NCI-H526 (cell line): ENCODE data around the gene ZNF138.
"Not testable (repeated sequence)": the region's sequence is repeated elsewhere in the genome, so short reads cannot be mapped to it uniquely, and the experiment has no call there.

ENCODE experiments used
- DNase-seq, 2 experiments: peaks; one replicate each; lab custom pipeline; 2025; lab: John Stamatoyannopoulos, UW

The ZNF138 gene

DNA sequence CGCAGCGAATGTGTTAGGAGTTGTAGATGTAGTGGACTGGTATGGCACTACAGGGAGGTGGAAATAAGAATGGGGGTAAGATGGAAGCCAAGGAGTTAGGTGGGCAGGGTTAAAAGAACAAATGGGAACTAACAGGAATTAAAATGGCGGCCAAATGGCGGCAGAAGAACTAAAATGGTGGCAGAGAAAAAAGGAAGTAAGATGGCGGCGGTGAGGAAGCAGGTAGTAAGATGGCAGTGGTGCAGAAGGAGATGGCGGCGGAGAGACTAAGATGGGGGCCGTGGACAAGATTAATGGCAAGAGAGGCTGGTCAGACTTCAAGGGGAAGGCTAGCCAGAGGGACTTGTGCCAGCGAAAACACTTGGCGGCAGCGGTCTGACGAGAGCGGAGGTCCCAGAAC lies 44.5 kb downstream of the ZNF138 start:
- DNase-seq: no peak

DNA sequence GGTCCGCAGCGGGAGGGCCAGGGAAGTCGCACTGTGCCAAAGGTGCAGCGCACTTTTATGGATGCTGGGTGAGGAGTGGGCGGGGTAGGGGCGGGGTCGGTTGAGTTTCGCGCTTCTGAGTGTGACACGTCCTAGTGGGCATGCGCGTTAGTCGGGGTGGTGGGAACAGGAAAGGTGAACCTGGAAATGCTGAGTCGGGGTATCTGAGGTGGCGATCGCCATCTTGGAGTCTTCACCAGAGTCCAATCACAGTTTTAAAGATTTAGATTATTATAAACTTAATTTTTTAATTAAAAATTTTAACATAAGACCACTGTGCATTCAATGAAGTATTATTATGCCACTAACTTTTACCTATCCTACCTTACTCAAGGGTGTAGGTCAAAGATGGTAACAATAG lies 45.7 kb downstream of the ZNF138 start:
- no peak for DNase-seq

DNA sequence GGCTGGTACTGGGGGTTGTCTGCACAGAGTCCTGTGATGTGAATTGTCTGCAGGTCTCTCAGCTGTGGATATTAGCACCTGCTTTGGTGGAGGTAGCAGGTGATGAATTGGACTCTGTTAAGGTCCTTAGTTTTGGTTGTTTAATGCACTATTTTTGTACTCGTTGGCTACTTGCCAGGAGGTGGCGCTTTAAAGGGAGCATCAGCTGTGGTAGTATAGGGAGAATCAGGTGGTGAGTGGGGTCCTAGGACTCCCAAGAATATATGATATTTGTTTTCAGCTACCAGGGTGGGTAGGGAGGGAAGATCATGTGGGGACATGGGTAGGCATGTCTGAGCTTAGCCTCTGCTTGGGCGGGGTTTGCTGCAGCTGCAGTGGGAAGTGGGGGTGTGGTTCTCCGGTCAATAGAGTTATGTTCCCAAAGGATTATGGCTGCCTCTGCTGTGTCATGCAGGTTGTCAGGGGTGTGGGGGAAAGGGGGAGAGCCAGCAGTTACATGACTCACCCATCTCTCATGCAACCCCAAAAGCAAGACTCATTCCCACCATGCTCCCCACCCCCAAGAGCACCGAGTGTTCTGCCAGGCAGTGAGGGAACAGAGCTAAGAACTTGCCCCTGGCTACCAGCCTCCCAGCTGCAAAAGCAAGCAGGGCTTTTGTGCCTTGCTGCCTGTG lies 55.2 kb downstream of the ZNF138 start:
- peak in 1 of 2 experiments; percentile 40 for DNase-seq

DNA sequence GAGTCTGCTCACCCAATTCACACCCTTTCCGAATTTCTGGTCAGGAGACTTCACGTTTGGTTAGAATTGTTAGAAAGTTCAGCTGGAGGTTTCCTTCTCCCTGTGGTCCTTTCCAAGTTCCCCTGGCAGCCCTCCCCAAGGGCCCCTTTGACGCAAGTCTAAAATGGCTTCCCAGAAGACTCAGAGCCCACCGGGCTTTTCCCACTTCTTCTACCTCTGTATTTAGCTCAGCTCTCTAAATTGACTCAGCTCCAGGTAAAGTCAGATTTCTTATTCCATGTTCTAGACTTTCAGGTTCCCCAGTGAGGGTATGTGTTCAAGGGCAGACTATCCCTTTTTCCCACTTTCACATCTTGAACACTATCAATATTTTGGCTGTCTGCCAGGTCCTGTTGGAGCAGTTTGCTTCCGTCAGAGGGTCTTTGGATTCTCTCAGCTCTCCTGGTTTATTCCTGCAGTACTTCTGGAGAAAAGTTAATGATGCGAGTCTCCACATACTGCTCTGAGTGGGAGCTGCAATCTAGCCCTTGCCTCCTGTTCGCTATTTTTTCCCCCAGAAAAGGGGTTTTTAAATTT lies 55.8 kb downstream of the ZNF138 start:
- no peak for DNase-seq

DNA sequence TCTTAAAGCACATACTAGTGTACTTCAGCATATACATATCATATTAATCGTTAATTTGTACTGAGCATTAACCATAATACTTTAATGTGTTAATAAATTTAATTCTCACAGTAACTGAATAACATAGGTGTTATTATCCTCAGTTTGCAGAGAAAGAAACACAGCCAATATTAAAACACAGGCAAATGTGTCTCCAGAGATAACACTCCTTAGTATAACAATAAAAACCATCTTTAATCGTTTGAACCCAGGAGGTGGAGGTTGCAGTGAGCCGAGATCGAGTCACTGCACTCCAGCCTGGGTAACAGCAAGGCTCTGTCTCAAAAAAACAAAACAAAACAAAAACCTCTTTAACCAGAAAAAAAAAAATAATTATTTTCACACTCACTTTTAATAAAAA lies 59.5 kb downstream of the ZNF138 start:
- no peak for DNase-seq

DNA sequence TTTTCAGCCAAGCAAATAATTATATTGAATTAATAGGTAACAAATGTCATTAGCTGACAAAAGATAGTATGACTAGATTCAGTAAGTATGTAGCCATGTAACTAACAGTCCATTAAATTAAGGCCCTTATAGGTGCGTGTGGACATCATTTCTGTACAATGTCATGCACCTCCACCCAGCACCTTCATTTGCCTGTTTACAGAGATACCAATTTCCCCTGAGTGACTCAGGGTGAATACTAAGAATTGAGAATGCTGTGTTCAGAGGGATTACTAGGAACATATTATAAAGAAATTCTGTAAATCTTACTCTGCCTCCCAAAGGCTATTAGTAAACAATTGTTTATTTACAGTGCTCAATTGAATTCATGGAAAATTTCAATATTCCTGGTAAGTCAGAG lies 60.7 kb downstream of the ZNF138 start:
- DNase-seq: no peak

DNA sequence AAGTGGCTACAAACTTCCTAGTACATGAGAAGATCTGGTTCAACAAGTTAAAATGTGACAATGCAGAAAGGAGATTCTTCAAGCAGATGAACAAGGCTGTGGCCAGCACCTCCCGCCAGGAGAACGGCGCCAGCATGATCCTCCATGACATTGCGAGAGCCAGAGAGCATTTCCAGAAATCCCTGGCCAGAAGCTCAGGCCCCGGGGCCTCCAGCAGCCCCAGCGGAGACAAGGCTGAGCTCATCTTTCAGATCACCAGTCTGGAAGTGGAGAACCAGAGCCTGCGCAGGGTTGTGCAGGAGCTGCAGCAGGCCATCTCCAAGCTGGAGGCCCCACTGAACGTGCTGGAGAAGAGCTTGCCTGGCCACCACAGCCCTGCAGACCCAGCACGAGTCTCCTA lies 68.8 kb downstream of the ZNF138 start:
- no peak for DNase-seq

DNA sequence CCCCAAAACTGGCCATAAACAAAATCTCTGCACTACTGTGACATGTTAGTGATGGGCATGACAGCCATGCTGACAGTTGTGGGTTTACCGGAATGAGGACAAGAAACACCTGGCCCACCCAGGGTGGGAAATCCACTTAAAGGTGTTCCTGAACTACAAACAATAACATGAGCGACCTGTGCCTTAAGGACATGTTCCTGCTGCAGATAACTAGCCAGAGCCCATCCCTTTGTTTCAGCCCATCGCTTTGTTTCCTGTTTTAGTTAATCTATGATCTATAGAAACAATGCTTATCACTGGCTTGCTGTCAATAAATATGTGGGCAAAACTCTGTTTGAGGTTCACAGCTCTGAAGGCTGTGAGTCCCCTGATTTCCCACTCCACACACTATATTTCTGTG lies 69.3 kb downstream of the ZNF138 start:
- not testable (repeated sequence) for DNase-seq

DNA sequence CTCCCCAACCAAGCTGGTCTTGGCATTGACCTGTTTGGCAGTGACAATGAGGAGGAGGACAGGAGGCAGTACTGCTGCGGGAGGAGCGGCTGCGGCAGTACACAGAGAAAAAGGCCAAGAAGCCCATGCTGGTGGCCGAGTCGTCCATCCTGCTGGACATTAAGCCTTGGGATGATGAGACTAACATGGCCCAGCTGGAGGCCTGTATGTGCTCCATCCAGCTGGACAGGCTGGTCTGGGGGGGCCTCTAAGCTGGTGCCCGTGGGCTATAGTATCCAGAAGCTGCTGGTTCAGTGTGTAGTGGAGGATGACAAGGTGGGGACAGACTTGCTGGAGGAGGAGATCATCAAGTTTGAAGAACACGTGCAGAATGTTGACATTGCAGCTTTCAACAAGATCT lies 69.7 kb downstream of the ZNF138 start:
- no peak for DNase-seq

DNA sequence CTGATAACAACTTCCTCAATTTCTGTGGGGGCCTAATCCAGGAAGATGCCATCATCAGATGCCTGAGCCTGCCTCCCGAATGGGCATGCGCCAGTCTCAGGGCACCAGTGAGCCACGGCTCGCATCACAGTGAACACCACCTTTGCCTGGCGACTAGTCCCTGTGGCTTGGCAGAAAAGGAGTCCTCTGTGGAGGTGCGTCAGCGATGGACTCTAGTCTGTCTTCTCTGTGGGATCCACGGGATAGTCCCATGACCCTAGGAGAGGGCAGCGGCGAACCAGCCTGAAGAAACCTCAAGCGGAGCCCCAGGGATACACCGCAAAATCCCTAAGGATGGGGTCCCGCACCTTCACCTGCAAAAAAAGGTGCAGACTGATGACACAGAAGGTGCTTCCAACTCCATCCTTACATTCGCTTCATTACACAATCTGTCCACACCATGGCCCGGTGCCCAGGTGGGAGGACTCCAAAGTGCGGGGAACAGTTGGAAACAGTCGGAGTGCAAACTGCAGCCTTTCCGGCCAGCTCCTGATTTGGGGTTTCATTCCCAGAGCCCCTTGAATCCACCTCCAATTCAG lies 73.7 kb downstream of the ZNF138 start:
- DNase-seq: no peak

DNA sequence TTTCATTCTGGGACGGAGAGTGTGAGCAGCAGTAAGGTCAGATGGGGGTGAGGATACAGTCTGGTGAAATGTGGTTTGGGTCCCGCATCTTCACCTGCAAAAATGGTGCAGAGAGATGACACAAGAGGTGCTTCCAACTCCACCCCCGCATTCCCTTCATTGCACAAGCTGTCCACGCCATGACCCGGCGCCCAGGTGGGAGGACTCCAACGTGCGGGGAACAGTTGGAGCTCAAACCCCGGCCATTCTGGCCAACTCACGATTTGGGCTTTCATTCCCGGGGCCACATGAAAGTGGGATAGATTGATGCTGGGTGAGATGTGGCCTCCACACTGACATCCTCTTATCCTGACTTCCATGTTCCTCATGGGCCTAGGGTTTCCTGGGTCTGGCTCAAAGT lies 74.3 kb downstream of the ZNF138 start:
- no peak for DNase-seq

DNA sequence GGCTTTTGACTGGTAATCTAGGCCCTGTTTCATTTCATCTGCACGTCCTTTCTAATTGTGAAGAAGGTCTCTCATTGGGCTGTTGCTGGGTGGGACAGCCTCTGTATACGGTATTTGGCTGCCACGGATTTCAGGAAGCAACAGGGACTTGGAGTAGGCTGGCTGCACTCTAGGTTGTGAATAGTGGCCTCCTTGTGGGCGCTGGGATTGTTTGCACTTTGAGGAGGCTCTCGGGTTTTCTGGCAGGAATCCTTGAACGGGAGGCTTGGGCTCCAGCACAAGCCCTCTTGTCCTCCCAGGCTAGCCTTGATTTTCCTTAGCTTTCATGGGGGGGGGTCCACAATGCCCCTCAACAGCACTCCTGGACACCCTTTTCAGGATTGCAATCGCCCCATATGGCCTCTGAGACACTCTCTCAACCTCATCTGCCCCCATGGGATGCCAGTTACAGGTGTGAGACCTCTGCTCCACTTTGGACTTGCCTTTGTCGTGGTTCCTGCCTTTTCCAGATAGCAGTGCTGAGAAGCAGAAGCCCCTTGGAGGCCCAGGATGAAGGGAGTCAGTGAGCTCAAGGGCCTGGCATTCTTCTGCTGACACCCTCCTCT lies 75.0 kb downstream of the ZNF138 start:
- DNase-seq: no peak

DNA sequence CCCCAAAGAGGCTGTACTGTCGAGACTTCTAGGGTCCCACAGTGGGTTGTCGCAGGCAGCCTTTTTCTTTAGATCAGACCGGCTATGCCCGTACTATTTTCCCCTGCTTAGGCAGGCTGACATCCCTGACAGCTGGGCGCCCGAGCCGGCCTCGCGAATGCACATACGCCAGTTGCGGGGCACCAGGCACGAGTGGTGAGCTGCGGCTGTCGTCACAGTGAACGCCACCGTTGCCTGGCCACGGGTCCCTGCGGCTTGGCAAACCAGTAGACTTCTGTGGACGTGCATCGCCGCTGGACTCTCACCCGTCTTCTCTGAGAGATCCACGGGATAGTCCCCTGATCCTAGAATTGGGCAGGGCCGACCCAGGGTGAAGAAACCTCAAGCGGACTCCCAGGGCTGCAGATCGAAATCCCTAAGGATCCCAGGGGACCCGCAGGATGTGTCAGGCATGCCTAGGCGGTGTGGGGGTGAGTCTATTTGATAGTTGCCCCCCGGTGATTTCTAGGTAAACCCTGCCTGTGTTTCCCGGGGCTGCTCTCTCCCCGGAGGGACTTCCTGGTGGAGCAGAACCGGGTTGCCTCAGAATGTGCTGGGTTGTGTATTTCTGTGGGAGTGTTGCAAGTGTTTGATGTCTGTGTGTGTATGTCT lies 75.8 kb downstream of the ZNF138 start:
- DNase-seq: no peak

DNA sequence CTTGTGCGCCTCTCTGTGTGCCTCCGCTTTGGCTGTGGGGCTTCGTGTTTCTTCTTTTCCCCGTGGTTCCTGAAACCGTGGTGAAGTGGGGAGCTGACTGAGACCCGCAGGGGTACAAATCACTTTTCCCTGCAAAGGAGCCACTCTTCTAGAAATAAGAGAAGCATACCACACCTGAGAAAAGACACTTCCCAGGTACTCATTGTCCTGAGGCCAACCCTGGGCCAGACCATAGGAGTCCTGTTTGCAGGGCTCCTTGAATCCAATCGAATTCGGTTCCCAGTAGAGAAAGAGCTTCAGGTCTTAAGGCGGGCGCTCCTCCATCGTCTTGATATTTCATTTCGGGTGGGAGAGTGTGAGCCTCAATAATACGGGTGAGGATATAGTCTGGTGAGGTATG lies 76.4 kb downstream of the ZNF138 start:
- DNase-seq: no peak

DNA sequence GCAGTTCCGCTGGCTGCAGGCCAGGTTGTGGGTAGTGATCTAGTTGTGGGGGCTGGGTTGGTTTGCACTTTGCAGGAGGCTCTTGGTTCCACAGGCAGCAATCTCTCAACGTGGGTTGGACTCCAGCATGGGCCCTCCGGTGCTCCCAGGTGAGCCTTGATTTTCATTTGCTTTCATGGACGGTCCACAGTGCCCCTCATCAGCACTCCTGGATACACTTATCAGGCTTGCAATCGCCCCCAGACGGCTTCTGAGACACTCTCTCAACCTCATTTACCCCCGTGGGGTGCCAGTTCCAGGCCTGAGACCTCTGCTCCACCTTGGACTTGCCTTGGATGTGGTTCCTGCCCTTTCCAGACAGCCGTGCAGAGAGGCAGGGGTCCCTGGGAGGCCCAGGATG lies 77.5 kb downstream of the ZNF138 start:
- no peak for DNase-seq

DNA sequence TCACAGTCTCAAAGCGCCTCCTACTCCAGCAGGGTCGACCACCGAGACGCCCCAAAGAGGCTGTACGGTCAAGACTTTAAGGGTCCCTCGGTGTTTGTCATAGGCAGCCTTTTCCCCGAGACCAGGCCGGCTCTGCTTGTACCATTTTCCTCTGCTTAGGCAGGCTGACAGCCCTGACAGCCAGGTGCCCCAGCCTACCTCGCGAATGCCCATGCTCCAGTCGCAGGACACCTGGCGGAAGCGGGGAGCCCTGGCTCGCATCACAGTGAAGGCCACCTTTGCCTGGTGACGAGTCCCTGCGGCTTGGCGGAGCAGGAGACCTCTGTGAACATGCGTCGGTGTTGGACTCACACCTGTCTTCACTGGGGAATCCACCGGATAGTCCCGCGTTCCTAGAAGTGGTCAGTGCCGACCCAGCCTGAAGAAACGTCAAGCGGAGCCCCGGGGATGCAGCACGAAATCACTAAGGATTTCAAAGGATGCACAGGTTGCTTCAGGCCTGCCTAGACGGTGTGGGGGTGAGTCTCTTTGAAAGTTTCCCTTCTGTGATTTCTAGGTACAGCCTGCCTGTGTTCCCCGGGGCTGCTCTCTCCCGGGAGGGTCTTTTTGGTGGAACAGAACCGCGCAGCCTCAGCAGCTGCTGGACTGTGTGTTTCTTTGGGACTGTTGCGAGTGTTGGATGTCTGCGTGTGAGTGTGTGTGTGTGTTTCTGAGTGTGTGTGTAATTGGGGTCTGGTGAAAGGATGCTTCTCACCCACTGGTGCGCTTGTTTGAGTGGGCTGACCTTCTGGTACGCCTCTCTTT lies 78.3 kb downstream of the ZNF138 start:
- no peak for DNase-seq

DNA sequence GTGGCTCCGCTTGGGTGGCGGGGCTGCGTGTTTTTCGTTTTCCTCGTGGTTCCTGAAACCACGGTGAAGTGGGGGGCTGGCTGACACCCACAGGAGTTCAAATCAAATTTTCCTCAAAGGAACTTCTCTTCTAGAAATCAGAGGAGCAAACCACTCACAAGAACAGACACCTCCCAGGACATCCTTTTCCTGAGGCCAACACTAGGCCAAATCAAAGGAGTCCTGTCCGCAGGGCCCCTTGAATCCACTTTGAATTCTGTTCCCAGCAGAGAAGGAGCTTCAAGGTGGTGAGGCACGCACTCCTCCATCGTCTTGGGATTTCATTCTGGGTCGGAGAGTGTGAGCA lies 78.9 kb downstream of the ZNF138 start:
- no peak for DNase-seq

DNA sequence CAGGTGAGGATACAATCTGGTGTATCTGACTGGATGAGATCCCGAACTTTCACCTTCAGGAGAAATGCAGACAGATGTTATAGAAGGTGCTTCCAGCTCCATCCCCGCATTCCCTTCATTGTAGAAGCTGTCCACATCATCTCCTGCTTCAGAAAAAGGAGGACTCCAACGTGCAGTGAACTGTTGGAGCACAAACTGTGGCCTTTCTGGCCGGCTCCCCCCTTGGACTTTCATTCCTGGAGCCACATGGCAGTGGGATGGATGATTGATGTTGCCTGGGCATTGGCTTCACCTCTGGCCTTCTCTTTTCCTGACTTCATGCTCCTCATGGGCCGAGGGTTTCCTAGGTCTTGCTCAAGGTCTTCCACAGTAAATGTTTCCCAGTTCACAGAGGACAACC lies 79.3 kb downstream of the ZNF138 start:
- DNase-seq: no peak

DNA sequence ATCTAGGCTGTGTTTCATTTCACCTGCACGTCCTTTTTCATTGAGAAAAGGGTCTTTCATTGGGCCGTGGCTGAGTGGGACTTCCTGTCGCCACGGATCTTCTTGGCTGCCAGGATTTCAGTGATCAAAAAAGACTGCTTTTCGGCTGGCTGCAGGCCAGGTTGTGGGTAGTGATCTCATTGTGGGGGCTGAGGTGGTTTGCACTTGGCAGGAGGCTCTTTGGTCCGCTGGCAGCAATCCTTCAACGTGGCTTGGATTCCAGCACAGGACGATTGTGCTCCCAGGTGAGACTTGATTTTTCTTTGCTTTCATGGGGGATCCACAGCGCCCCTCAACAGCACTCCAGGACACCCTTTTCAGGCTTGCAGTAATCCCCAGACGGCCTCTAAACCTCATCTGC lies 79.9 kb downstream of the ZNF138 start:
- no peak for DNase-seq

DNA sequence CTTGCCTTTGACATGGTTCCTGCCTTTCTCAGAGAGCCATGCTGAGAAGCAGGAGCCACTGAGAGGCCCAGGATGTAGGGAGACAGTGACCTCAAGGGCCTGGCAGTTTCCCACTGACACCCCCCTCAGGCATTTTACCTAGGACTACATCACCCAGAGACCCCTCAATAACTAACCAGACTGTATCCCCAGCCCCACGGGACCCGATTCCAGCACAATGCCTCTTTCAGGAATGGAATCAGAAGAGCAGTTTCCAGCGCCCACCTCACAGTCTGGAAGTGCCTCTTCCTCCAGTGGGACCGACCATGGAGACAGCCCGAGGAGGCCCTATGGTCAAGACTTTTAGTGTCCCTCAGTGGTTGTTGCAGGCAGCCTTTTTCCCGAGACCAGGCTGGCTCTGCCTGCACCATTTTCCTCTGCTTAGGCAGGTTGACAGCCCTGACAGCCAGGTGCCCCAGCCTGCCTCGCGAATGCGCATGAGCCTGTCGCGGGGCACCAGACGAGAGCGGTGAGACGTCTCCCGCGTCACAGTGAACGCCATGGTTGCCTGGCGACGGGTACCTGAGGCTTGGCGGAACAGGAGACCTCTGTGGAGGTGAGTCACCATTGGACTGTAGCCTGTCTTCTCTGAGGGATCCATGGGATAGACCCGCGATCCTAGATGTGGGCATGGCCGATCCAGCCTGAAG lies 80.5 kb downstream of the ZNF138 start:
- peak in 1 of 2 experiments; percentile 31 for DNase-seq

DNA sequence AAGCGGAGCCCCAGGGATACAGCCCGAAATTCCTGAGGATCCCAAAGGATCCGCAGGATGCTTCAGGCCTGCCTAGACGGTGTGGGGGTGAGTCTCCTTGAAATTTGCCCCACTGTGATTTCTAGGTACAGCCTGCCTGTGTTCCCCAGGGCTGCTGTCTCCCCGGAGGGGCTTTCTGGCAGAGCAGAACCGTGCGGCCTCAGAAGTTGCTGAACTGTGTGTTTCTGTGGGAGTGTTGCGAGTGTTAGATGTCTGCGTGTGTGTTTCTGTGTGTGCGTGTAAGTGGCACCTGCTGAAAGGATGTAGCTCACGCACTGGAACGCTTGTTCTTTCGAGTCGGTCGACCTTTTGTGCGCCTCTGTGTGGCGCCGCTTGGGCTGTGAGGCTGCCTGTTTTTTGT lies 81.0 kb downstream of the ZNF138 start:
- no peak for DNase-seq
